ENCODE results near the gene TNFAIP3. TPM values are rescaled to one million over a fixed set of nuclear protein-coding genes. Genes with fewer than 3 reads are reported as not detected.

Gene TNFAIP3
- total and polyA plus RNA-seq, 2 of the 4 experiments (the other 2 are of a cell fraction), result 5.0 to 14.2 TPM

DNA sequence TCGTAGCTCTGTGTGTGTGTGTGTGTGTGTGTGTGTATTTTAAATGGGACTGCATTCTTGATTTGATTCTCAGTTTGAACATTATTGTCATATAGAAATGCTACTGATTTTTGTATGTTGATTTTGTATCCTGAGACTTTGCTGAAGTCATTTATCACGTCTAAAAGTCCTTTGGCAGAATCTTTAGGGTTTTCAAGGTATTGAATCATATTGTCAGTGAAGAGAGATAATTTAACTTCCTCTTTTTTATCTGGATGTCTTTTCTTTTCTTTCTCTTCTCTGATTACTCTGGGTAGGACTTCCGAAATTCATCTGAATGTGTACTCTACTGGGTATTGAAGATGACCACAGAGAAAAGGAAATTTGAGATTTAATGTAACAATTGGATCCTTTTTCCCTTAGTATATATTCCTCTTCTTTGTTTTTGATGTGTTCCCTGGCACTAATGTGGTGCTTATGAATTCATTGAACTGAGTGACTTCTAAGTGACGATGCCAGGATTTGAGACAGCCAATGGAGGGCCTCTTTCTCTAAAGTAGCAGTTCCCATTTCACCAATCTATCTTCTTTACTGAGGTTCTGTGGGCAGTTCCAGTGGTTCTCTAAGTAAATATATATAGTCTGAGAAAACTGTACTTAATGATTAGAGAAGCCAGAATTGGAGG lies 47.6 kb downstream of the TNFAIP3 start:
- no peaks in the 10 kb centered on the region for H3K4me1 ChIP-seq (ENCODE audit: control insufficient read depth, insufficient read depth, low read length)
- H3K27ac ChIP-seq (ENCODE audit: insufficient read depth, low read length), result no peak overlapping the region
- H3K4me3 ChIP-seq (ENCODE audit: insufficient read depth, low read depth, low read length), result no peak overlapping the region
- no peak overlapping the region for H2BK15ac ChIP-seq (ENCODE audit: low read depth, low read length)
- no peak overlapping the region for H3K9ac ChIP-seq (ENCODE audit: low read depth, low read length)
- H4K8ac ChIP-seq (ENCODE audit: low read depth in 2 of 2, low read length in 2 of 2), result no peak overlapping the region
- H4K91ac ChIP-seq (ENCODE audit: insufficient read depth, low read depth, low read length), result no peak overlapping the region
- H2AK9ac ChIP-seq (replicated peaks; ENCODE audit: low read depth, low read length, poor library complexity), result no peak overlapping the region
- H3K79me1 ChIP-seq (ENCODE audit: low read depth in 1 of 2, low read length in 2 of 2), result no peaks in the 10 kb centered on the region
- BruUV-seq (replicated peaks), result no TSS peak
- intact Hi-C loops (cut with micrococcal nuclease), result no loop called here
- no peaks in the 10 kb centered on the region for H3K9me3 ChIP-seq (ENCODE audit: control insufficient read depth, insufficient read depth, low read length)
- H3K4ac ChIP-seq (ENCODE audit: low read depth, low read length), result no peak overlapping the region
- in situ Hi-C loops (cut with MboI; ENCODE audit: low sequenced_read_pairs), result no loop called here
- no peak overlapping the region for H2BK120ac ChIP-seq (ENCODE audit: low read depth, low read length)
- H3K14ac ChIP-seq (replicated peaks; ENCODE audit: low read depth, low read length), result no peak overlapping the region
- no peak overlapping the region for H3K56ac ChIP-seq (ENCODE audit: extremely low read depth, insufficient read depth, low read length)
- POLR2A ChIA-PET (ENCODE audit: unreplicated experiment), result no interaction called here
- DNase-seq (no peak), ATAC-seq (ENCODE audit: low read depth) (no peak)
- no peak overlapping the region for H3K18ac ChIP-seq (ENCODE audit: low read depth, low read length)
- H2AK5ac ChIP-seq (ENCODE audit: low read depth, low read length), result no peak overlapping the region
- H2AFZ ChIP-seq (replicated peaks; ENCODE audit: low read length, poor library complexity), result no peak overlapping the region
- no peak overlapping the region for H2BK20ac ChIP-seq (ENCODE audit: low read depth, low read length)
- CTCF ChIA-PET, result no interaction called here
- H4K20me1 ChIP-seq (ENCODE audit: insufficient read depth, low read length), result no peaks in the 10 kb centered on the region
- dilution Hi-C loops (cut with HindIII; ENCODE audit: low sequenced_read_pairs, unreplicated experiment), result no loop called here
- no peak overlapping the region for H4K5ac ChIP-seq (ENCODE audit: low read depth, low read length)
- H3K9me1 ChIP-seq (ENCODE audit: insufficient read depth, low read length), result no peaks in the 10 kb centered on the region
- H2BK5ac ChIP-seq (ENCODE audit: low read depth, low read length, poor library complexity, severe bottlenecking), result no peak overlapping the region
- H3K27me3 ChIP-seq (ENCODE audit: control insufficient read depth, insufficient read depth, low read length), result no peaks in the 10 kb centered on the region
- whole genome bisulfite sequencing, 2 experiments (ENCODE audit: extremely low coverage in 2 of 2, insufficient read length in 1 of 2), result 75% methylated on average over 1 of the region's 4 CpGs; no CpG with 5 or more reads in 1 of the 2 experiments
- H3K36me3 ChIP-seq (ENCODE audit: control insufficient read depth, insufficient read depth, low read length), result no peaks in the 10 kb centered on the region
- H3K4me2 ChIP-seq (ENCODE audit: low read depth, low read length), result no peak overlapping the region
- H3K23ac ChIP-seq (ENCODE audit: low read depth, low read length), result no peak overlapping the region
- TF ChIP-seq CEBPB (IDR thresholded peaks at IDR 0.05; ENCODE audit: low read depth, low read length), result no peak
